ENCODE measurements around the gene PHAF1.

The PHAF1 gene

DNA sequence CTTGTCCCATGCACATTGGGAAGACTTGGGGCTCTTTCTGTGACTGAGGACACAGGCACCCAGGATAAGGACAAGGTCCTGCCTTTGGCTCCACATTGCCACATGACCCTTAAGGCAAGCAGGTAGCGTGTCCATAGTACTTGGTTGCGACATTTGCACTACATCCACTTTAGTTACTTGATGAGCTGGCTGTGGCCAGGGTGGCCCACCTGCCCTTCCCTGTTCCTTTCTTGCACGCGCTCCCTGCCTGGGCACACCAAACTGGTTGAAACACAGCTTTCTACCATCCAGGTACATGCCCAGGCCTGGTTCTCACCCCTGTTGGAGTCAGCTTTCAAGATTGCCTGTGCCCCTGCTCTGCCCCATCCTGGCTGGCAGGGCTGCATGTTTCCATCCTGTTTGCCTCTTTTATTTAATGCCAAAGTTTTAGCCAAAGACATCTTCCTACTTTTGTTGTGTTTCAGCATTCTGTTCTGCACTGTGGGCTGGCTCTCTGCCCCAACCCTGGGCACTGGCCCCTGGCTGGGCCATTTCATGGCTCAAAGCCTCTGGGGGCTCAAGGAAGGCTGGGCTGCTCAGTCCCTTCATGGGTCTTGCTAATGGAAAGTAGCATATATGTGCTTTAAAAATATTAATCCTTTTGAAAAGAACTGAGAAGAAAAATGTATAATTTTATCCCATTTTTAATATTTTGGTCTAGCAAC is 37.8 kb downstream of the PHAF1 start:
- no peak overlapping the region for H3K4me2 ChIP-seq (ENCODE audit: low read length)

GRCh38 chr16:67148221-67148620 is 38.5 kb downstream of the PHAF1 start:
- TF ChIP-seq, protein P1, sequence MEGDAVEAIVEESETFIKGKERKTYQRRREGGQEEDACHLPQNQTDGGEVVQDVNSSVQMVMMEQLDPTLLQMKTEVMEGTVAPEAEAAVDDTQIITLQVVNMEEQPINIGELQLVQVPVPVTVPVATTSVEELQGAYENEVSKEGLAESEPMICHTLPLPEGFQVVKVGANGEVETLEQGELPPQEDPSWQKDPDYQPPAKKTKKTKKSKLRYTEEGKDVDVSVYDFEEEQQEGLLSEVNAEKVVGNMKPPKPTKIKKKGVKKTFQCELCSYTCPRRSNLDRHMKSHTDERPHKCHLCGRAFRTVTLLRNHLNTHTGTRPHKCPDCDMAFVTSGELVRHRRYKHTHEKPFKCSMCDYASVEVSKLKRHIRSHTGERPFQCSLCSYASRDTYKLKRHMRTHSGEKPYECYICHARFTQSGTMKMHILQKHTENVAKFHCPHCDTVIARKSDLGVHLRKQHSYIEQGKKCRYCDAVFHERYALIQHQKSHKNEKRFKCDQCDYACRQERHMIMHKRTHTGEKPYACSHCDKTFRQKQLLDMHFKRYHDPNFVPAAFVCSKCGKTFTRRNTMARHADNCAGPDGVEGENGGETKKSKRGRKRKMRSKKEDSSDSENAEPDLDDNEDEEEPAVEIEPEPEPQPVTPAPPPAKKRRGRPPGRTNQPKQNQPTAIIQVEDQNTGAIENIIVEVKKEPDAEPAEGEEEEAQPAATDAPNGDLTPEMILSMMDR (IDR thresholded peaks at IDR 0.05): no peak
- no peak overlapping the region for H3K27ac ChIP-seq
- H3K9ac ChIP-seq: no peak overlapping the region
- no peak overlapping the region for H3K4me3 ChIP-seq (ENCODE audit: low read depth, low read length)
- no peak overlapping the region for H3K4me2 ChIP-seq (ENCODE audit: low read length)
- H3K4me1 ChIP-seq: peaks cover 6% of the 10 kb centered on the region
- H3K79me2 ChIP-seq: no peaks in the 10 kb centered on the region
- H3K36me3 ChIP-seq (ENCODE audit: control insufficient read depth, insufficient read depth, low read length): no peaks in the 10 kb centered on the region
- H2AFZ ChIP-seq: no peak overlapping the region
- no peaks in the 10 kb centered on the region for H3K27me3 ChIP-seq (ENCODE audit: control insufficient read depth, insufficient read depth, low read length)
- no peaks in the 10 kb centered on the region for H3K9me3 ChIP-seq (ENCODE audit: control insufficient read depth, low read length)

More for the DNA sequence above, 37.8 kb downstream of the PHAF1 start:
- Histone ChIP-seq H3K4me1 (peaks cover 6% of the 10 kb centered on the region), H3K79me2 (no peaks in the 10 kb centered on the region), H2AFZ (no peak overlapping the region), H3K27ac (no peak overlapping the region), H3K27me3 (ENCODE audit: control insufficient read depth, insufficient read depth, low read length) (no peaks in the 10 kb centered on the region), H3K36me3 (ENCODE audit: control insufficient read depth, insufficient read depth, low read length) (no peaks in the 10 kb centered on the region), H3K9ac (no peak overlapping the region), H3K4me3 (ENCODE audit: low read depth, low read length) (no peak overlapping the region), H3K9me3 (ENCODE audit: control insufficient read depth, low read length) (no peaks in the 10 kb centered on the region)
- TF ChIP-seq, protein P1 (IDR thresholded peaks at IDR 0.05): no peak

- H3K36me3 ChIP-seq (ENCODE audit: control insufficient read depth, insufficient read depth, low read length): no peaks in the 10 kb centered on the region
- no peak overlapping the region for H3K27ac ChIP-seq
- H3K9me3 ChIP-seq (ENCODE audit: control insufficient read depth, low read length): no peaks in the 10 kb centered on the region
- H3K27me3 ChIP-seq (ENCODE audit: control insufficient read depth, insufficient read depth, low read length): no peaks in the 10 kb centered on the region
- no peak overlapping the region for H3K4me3 ChIP-seq (ENCODE audit: low read depth, low read length)
- no peak overlapping the region for H2AFZ ChIP-seq
- TF ChIP-seq, protein P1 (IDR thresholded peaks at IDR 0.05): no peak
- no peak overlapping the region for H3K4me2 ChIP-seq (ENCODE audit: low read length)
- no peaks in the 10 kb centered on the region for H3K79me2 ChIP-seq
- H3K4me1 ChIP-seq: peaks cover 6% of the 10 kb centered on the region
- H3K9ac ChIP-seq: no peak overlapping the region
These were observed 39.0 kb downstream of the PHAF1 start for GRCh38 chr16:67148656-67149275.

DNA sequence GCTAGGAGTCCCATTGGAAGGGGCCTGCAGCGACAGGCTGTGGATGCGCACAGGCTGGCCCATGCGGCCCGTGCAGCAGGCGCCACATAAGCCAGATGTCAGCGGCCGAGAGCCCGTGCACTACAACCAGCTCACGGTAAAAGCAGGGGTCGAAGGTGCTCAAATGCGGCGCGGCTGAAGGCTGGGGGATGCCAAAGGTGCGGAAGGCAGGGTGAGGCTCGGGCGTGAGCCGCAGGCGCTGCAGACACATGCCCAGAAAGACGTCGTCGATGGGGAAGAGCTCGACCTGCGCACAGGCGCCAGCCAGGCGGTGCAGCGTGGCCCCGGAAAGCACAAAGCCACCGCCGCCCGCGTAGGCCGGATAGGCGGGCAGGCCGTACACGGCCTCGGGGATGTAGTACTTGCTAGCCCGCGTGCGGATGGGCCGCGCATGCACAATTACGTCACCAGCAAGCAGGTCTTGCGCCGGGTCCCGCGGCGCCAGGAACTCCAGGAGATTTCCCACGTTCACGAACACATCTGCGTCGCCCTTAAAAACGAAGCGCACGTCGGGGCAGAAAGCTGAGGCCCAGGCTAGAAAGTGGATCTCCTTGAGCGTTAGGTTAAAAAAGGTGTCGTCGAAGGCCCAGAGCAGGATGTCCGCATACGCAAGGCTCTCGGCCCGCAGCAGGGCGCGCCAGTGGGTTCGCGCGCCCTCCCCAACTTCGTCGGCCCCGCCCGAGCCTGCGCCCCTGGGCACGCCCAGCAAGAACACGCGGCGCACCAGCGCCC is 39.7 kb downstream of the PHAF1 start:
- Histone ChIP-seq H3K4me3 (ENCODE audit: low read depth, low read length) (no peak overlapping the region), H2AFZ (no peak overlapping the region), H3K36me3 (ENCODE audit: control insufficient read depth, insufficient read depth, low read length) (no peaks in the 10 kb centered on the region), H3K4me2 (ENCODE audit: low read length) (no peak overlapping the region), H3K27me3 (ENCODE audit: control insufficient read depth, insufficient read depth, low read length) (no peaks in the 10 kb centered on the region), H3K9ac (no peak overlapping the region), H3K9me3 (ENCODE audit: control insufficient read depth, low read length) (no peaks in the 10 kb centered on the region), H3K4me1 (peaks cover 6% of the 10 kb centered on the region), H3K79me2 (no peaks in the 10 kb centered on the region), H3K27ac (no peak overlapping the region)
- TF ChIP-seq, protein P1 (IDR thresholded peaks at IDR 0.05): no peak
